Islet of Langerhans (tissue), 1 donor: ENCODE results near the gene METAP1D.

Experiments
- FAIRE-seq: peaks from one replicate; lab custom pipeline; 2011; peaks lifted over from hg19 to GRCh38; lab: Jason Lieb, UNC

METAP1D gene

DNA sequence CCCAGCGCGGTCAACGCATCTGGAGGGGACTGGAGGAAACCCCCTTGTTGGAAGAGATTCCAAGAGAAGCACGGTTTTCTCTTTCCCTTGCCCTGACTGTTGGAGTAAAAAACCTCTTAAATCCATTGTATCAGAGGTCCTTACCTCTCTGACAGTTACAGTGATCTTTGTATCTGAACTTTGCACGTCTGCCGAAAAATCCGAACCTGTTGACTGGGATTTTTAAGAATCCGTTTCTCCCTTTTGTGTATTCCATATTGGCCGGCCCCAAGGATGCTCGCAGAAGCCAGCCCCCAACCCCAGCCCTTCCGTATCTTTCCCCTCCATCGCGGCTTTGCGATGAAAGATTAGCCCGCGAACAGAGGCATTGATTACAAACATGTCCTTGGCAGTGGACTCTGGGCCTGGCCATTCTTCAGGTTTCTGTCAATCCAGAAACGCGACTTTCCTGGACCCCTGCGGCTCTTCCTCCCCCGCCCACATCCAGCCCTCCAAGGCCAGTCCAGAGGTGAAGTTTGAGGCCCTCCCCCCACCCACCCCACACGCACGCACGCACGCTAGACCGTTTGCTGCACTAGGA lies 81.0 kb downstream of the METAP1D start:
- no peak for FAIRE-seq

GRCh38 chr2:172081221-172082022 lies 81.7 kb downstream of the METAP1D start:
- no peak for FAIRE-seq

DNA sequence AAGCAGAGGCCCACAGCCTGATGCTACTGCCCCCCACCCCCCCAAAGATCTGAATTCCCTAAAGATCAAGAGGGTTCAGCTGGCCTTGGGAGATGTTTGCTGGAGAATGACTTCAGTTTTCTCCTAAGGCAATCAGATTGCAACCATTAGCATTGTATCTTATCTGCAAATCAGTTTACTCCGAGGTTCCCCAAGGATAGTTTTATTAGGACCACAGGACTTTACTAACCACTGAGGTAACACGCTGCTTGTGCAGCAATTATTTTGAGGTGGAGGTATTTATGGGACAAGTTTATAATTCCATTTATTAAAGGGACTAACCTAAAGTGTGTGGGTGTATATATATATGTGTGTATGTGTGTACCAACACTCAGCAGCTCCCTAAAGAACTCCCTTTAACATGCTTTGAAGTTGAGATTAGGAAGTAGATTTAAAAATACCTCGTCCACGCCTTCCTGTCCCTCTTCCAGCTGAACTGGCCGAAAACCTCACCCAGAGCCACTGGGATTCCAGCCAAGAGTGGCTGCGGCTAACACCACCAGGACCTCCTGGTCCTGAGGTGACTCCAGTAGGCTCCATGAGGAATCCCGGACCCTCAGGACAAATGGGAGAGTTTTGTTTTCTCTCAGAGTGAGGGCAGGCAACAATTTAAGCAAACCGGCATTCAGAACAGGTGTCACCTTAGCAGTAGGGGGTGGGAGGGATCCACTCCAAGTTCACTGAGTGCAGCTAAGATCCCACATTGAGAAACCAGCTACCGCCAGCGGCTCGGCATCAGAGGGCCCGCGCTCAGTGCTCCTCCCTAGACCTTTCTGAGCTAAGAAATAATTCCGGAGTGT lies 82.6 kb downstream of the METAP1D start:
- no peak for FAIRE-seq

DNA sequence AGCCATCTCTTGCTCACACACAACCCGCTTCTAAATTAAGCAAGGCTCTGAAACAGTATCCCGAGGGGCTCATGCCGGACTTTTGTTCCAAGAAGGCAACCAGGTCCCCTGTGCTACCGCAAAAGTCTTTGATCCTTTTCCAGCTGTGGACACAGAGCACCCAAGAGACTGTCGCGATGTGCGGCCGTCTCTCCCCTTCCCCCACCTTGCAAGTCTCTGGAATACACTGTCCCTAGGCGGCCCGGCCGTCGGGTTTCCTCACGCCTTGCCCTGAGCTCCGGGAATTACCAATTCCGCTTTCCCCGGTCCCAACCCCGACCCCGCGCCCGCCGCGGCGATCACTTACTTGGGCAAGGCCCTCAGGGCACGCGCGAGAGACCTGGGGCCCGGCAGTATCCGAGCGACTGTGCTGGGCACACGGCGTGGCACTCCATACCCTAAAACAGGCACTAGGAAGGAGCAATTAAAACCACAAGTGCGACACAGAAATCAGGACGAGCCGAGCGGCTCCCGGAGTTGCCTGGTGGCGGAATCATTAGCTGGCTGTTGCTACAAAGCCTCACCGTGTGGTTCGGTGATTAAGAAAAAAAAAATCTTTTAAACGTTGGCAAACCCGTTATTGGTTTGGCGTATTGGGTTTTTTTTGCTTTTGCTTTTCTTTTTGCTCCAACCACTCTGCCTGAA lies 83.3 kb downstream of the METAP1D start:
- FAIRE-seq, result no peak

GRCh38 chr2:172083628-172084394 lies 84.1 kb downstream of the METAP1D start:
- FAIRE-seq, result no peak

DNA sequence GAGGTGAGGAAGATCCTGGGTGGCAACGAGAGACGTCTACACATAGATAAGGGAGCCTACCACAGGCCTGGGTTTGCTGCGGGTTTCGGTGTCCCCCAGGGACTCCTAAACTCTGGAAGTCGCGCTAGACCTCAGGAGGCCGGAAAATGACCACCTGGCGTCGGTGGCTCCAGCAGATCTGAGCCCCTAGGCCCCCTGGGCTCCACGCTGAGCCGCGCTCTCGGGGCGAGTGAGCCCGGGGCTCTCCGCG lies 84.6 kb downstream of the METAP1D start:
- FAIRE-seq, result no peak

DNA sequence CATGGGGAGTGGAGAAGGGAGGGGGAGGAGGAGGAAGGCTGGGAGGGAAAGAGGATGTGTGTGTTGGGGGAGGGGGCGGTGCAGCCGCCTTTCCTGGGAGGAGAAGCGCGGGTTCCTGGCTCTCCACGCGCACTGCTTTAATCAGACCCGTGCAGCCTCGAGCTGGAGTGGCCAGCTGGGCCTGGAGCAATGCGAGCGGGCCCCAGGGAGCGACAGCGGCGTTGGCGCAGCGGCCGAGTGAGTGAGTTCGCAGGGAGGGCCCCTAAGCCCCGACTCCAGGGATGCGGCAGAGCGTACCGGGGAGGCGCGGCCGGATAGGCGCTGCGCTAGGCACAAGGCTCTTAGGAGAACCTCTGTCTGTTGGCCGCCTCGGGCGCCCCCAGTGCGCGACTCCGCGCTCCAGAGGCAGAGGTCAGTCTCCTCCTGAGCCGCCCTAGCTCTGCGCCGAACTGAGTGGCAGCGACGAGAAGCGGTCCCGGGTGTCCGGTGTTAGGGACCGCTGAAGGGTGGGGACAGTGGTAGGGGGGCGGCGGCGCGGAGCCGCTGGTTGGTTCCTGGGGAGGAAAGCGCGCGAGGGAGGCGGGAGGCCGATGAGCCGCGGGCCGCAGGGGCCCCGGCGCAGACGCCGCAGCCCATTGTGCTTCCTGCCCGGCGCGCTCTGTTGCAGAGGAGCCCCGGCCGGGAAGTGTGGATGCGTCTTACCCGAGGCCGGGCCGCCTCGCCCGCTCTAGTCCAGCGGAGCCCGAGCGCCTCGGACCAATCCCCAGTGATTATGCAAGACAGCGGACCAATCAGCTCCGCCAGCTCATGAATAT lies 85.1 kb downstream of the METAP1D start:
- FAIRE-seq, result no peak

DNA sequence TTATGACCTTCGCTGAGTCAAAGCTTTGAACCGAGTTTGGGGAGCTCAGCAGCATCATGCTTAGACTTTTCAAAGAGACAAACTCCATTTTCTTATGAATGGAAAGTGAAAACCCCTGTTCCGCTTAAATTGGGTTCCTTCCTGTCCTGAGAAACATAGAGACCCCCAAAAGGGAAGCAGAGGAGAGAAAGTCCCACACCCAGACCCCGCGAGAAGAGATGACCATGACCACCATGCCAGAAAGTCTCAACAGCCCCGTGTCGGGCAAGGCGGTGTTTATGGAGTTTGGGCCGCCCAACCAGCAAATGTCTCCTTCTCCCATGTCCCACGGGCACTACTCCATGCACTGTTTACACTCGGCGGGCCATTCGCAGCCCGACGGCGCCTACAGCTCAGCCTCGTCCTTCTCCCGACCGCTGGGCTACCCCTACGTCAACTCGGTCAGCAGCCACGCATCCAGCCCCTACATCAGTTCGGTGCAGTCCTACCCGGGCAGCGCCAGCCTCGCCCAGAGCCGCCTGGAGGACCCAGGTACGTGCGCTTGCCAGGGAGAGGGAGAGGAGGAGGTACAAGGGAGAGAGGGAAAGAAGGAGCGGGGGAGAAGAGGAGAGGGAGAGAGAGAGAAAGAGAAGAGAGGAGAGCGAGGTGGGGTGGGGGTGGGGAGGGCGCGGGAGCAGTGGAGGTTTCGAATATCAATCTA lies 85.9 kb downstream of the METAP1D start, which contains the start of gene DLX1:
Gene DLX1 (plus strand): TSS at position 48 of the 700 bp plus-strand sequence. CDS start 171 bp downstream, at position 219.
- FAIRE-seq, result no peak

- FAIRE-seq, result no peak
Measured at GRCh38 chr2:172086241-172087206, 86.8 kb downstream of the METAP1D start.

DNA sequence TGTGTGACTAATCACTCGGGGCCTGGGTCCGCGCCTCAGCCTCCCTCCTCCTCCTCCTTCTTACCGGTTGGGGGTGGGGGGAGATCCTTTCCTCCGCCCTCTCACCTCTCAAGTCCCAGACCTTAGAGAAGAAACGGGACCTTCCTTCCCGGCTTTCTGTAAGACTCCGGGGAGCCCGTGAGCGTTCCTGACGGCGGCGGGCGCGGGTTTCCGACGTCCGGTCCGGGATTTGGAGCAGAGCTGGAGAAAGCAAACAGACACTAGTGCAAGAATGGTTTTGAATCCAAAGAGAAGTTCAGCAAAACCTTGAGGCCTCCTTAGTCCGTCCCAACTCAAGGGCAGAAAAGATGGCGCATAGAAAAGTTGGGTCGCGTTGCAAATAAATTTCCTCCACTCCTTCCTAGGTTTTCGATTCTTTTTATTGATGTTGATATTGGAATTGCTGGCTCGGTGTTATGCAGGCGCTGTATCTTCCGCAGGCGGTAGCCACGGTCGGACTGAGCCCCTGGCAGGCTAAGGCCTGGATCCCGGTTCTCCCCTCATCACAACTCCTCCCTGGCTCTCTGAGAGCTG lies 87.5 kb downstream of the METAP1D start:
- no peak for FAIRE-seq

GRCh38 chr2:172087780-172088244 lies 88.1 kb downstream of the METAP1D start:
- no peak for FAIRE-seq

- no peak for FAIRE-seq
Measured at GRCh38 chr2:172088245-172089004, 88.7 kb downstream of the METAP1D start.

- FAIRE-seq, result no peak
Measured at GRCh38 chr2:172089005-172089504, 89.3 kb downstream of the METAP1D start.

DNA sequence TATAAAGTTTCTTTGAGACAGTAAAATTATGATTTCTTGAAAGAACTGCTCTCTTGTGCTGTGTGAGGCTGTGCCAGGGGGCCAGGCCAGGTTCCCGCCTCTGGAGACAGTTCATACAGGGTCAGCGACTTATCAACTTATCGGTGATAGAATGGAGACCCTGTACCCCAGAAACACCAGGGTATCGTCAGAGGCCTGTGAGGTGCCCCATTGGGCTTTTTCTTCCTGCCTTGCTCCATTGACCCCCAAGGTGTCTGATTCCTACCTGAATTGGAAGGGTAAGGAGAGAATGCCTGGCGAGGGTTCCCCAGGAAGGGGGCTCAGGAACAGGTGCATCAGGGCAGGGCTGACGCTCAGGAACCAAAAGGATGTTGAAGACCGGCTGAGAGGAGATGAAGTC lies 89.9 kb downstream of the METAP1D start:
- FAIRE-seq, result no peak

DNA sequence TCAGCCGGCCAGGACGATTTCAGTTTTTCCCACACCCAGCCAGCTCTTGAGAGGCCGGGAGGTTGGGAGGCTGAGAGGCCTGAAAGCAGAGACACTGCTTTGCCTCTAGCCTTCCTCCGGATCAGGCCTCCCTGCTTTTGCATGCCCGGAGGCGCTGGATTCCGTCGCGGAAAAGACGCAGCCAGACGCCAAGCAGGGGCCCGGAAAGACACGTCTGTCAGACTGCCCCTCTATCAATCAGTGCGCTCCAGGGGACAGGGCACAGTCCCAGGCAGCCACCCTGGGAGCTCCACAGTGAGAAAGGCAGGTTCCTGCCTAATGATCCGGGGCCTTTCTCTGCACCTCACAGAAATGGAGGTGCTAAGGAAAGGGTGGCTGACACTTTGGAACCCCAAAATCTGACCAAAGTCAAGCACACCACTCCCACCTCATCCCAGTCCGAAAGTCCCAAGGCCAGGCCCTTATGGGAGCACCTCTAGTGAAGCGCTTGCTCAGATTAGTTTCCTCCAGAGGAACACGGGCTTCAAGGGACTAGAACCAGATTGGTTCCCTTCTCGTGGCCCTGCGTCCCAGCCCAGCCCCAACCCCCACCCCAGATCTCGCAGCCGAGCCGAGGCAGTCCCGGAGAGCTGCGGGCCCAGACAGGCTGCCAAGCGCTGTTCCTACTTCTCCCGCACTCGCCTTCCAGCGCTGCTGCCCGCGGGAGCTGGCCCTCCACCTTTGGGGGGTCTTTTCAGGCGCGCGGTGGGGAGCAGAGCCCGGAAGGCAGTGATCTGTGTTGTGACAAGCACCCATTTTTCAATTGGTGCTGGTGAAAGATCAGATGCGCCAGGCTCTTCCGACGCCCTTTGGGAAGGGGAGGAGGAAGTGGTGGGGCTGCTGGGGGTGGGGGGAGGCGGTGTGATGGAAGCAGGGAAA lies 90.5 kb downstream of the METAP1D start:
- no peak for FAIRE-seq

DNA sequence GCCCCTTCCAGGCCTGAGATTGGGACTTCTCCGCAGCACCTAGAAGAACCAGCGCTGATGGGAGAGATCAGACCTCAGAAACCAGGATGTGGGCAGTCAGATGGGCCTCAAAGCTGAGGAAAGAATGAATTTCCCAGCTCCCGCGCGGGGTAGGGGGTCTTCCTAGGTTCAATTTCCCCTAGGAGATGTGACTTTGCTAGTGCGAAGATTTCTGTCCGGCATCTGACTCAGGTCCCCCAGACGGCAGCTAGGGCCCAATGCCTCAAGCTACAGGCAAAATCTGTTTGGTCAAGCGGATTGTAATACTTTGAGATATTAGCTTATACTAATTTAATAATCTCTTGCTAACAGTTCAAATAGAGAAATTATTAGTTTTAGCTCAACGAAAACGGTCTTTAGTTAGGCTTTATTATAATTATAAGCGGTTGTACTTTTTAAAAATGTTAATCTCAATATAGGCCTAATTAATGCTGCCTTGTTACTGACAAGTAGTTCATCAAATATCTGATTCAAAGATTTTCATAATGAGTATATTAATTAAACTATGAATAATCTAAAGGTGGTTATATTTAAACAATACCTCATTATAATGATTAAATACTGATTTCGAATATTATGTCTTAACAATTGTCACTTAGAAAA lies 91.4 kb downstream of the METAP1D start:
- FAIRE-seq, result no peak
